HFFc6 (cell line): ENCODE results near the gene SERTM1. TPM values are rescaled to one million over a fixed set of nuclear protein-coding genes. Genes with fewer than 3 reads are reported as not detected.

Experiments used
- DNase-seq: peaks from one replicate; pipeline ENCODE4 v3.0.0-alpha.2; 2018
- H3K27ac Mint-ChIP-seq: 2 replicates; pipeline ENCODE4 v1.8.0; 2020; ENCODE audit warnings: mild to moderate bottlenecking, mixed read lengths
- H3K27me3 Mint-ChIP-seq: 2 replicates; pipeline ENCODE4 v1.8.0; 2021; ENCODE audit warnings: mild to moderate bottlenecking, moderate library complexity, mixed read lengths; ENCODE audit not compliant: insufficient read depth
- H3K36me3 Mint-ChIP-seq: 2 replicates; pipeline ENCODE4 v1.8.0; 2021; ENCODE audit warnings: low read depth, mixed read lengths
- H3K4me1 Mint-ChIP-seq: 2 replicates; pipeline ENCODE4 v1.8.0; 2020; ENCODE audit warnings: low read depth, mixed read lengths
- H3K4me3 Mint-ChIP-seq: 2 replicates; pipeline ENCODE4 v1.8.0; 2020; ENCODE audit warnings: mild to moderate bottlenecking, moderate library complexity, mixed read lengths
- H3K9me3 Mint-ChIP-seq: 2 replicates; pipeline ENCODE4 v1.8.0; 2020; ENCODE audit warnings: mild to moderate bottlenecking, mixed read lengths
- CTCF ChIP-seq: fragments of 200-600 bp; sonication (generic); IDR thresholded peaks from 2 replicates; pipeline ENCODE4 v1.5.0; 2021; ENCODE audit warnings: antibody characterized with exemption, mild to moderate bottlenecking
- total RNA-seq, 6 experiments: library from RNA; stranded (reverse); fragmentation: NEBNext Ultra II Directional; extraction: Animal tissue kit (Norgen Biotek cat#: 25700); gene quantifications; 2 replicates in 1 of 6; 3 replicates in 5 of 6; pipeline ENCODE4 v1.2.3, GENCODE V29; 2021

The SERTM1 gene
- total RNA-seq, 6 experiments from 2014 or later = not detected

- Mint-ChIP-seq H3K4me1 (peaks cover 1% of the 10 kb centered on the region; the same call in 1 of the 2 replicates), H3K27me3 (peaks cover 2% of the 10 kb centered on the region), H3K9me3 (no peaks in the 10 kb centered on the region), H3K27ac (no peak overlapping the region), H3K36me3 (no peaks in the 10 kb centered on the region), H3K4me3 (no peak overlapping the region)
- TF ChIP-seq CTCF = no peak
- DNase-seq = no peak
Measured at GRCh38 chr13:36717966-36718545, 44.2 kb downstream of the SERTM1 start.

- Mint-ChIP-seq H3K36me3 (no peaks in the 10 kb centered on the region), H3K9me3 (no peaks in the 10 kb centered on the region), H3K4me3 (no peak overlapping the region), H3K27me3 (peaks cover 2% of the 10 kb centered on the region), H3K4me1 (no peaks in the 10 kb centered on the region; the same call in 1 of the 2 replicates), H3K27ac (no peak overlapping the region)
- TF ChIP-seq CTCF = no peak
- DNase-seq = no peak
Measured at GRCh38 chr13:36718686-36719085, 44.9 kb downstream of the SERTM1 start.

- Mint-ChIP-seq H3K4me1 (no peaks in the 10 kb centered on the region), H3K36me3 (no peaks in the 10 kb centered on the region), H3K27ac (no peak overlapping the region), H3K27me3 (no peaks in the 10 kb centered on the region; the same call in 1 of the 2 replicates), H3K4me3 (no peak overlapping the region), H3K9me3 (no peaks in the 10 kb centered on the region)
- no peak for TF ChIP-seq CTCF
- DNase-seq = no peak
Measured at GRCh38 chr13:36724141-36724540, 50.3 kb downstream of the SERTM1 start.

GRCh38 chr13:36725936-36726335 lies 52.1 kb downstream of the SERTM1 start:
- no peak for TF ChIP-seq CTCF
- Mint-ChIP-seq H3K9me3 (no peaks in the 10 kb centered on the region), H3K4me3 (no peak overlapping the region), H3K4me1 (no peaks in the 10 kb centered on the region), H3K27ac (no peak overlapping the region), H3K36me3 (no peaks in the 10 kb centered on the region), H3K27me3 (peaks cover 3% of the 10 kb centered on the region; the same call in 1 of the 2 replicates)
- no peak for DNase-seq

GRCh38 chr13:36728006-36728405 lies 54.2 kb downstream of the SERTM1 start:
- Mint-ChIP-seq H3K4me1 (no peaks in the 10 kb centered on the region), H3K27ac (no peak overlapping the region), H3K27me3 (peaks cover 3% of the 10 kb centered on the region; the same call in 1 of the 2 replicates), H3K9me3 (no peaks in the 10 kb centered on the region), H3K4me3 (no peak overlapping the region), H3K36me3 (no peaks in the 10 kb centered on the region)
- no peak for TF ChIP-seq CTCF
- no peak for DNase-seq
